IPS-18a (cell line): ENCODE measurements around the gene FGD2.
"Not testable (repeated sequence)": the region's sequence is repeated elsewhere in the genome, so short reads cannot be mapped to it uniquely, and the experiment has no call there.

Experiments
- H3K27ac ChIP-seq: one replicate; pipeline ENCODE4 v1.5.1; 2013; ENCODE audit warnings: low read length
- H3K27me3 ChIP-seq: one replicate; pipeline ENCODE4 v1.6.1; 2013; ENCODE audit warnings: mild to moderate bottlenecking, low read length; ENCODE audit not compliant: control insufficient read depth, insufficient read depth
- H3K36me3 ChIP-seq: one replicate; pipeline ENCODE4 v1.6.1; 2013; ENCODE audit warnings: low read depth, low read length; ENCODE audit not compliant: control insufficient read depth
- H3K4me1 ChIP-seq: one replicate; pipeline ENCODE4 v1.6.1; 2013; ENCODE audit warnings: low read depth, low read length; ENCODE audit not compliant: control insufficient read depth
- H3K4me3 ChIP-seq: one replicate; pipeline ENCODE4 v1.5.1; 2013; ENCODE audit warnings: low read length
- H3K9ac ChIP-seq: one replicate; pipeline ENCODE4 v1.6.1; 2013; ENCODE audit warnings: mild to moderate bottlenecking, low read length, moderate library complexity
- H3K9me3 ChIP-seq: one replicate; pipeline ENCODE4 v1.6.1; 2013; ENCODE audit warnings: low read depth, low read length; ENCODE audit not compliant: control insufficient read depth

Gene FGD2

GRCh38 chr6:36984581-36985416 is 20.7 kb upstream of the FGD2 start:
- H3K4me1 ChIP-seq: peaks cover 15% of the 10 kb centered on the region
- H3K27ac ChIP-seq: peak overlapping the region; percentile 41
- peak overlapping the region; percentile 93 for H3K9ac ChIP-seq
- no peaks in the 10 kb centered on the region for H3K9me3 ChIP-seq
- no peaks in the 10 kb centered on the region for H3K27me3 ChIP-seq
- H3K36me3 ChIP-seq: no peaks in the 10 kb centered on the region
- peak overlapping the region; percentile 92 for H3K4me3 ChIP-seq

- no peaks in the 10 kb centered on the region for H3K27me3 ChIP-seq
- no peak overlapping the region for H3K27ac ChIP-seq
Measured at GRCh38 chr6:36985417-36985807, 20.0 kb upstream of the FGD2 start.

GRCh38 chr6:36985808-36986703 is 19.4 kb upstream of the FGD2 start, which contains the start of gene MTCH1:
TSS of gene MTCH1 (minus strand) at chr6:36986196. CDS start at chr6:36986173, 23 bp downstream.
- Histone ChIP-seq H3K36me3 (no peaks in the 10 kb centered on the region), H3K27me3 (no peaks in the 10 kb centered on the region), H3K9ac (peak within 1 kb of the TSS; percentile 93), H3K4me1 (peaks cover 15% of the 10 kb centered on the region), H3K27ac (peak within 1 kb of the TSS; percentile 84), H3K9me3 (no peaks in the 10 kb centered on the region), H3K4me3 (peak within 1 kb of the TSS; percentile 92)

More at GRCh38 chr6:36985417-36985807, 20.0 kb upstream of the FGD2 start:
- Histone ChIP-seq H3K4me3 (peak overlapping the region; percentile 92), H3K36me3 (no peaks in the 10 kb centered on the region), H3K9me3 (no peaks in the 10 kb centered on the region), H3K9ac (peak overlapping the region; percentile 93), H3K4me1 (peaks cover 15% of the 10 kb centered on the region)

GRCh38 chr6:36986704-36987047 is 18.8 kb upstream of the FGD2 start:
- peak overlapping the region; percentile 92 for H3K4me3 ChIP-seq
- H3K4me1 ChIP-seq: peaks cover 9% of the 10 kb centered on the region
- peak overlapping the region; percentile 84 for H3K27ac ChIP-seq
- H3K9ac ChIP-seq: peak overlapping the region; percentile 93
- no peaks in the 10 kb centered on the region for H3K9me3 ChIP-seq
- no peaks in the 10 kb centered on the region for H3K36me3 ChIP-seq
- no peaks in the 10 kb centered on the region for H3K27me3 ChIP-seq

GRCh38 chr6:36989264-36989663 is 16.2 kb upstream of the FGD2 start:
- no peak overlapping the region for H3K27ac ChIP-seq
- no peak overlapping the region for H3K9ac ChIP-seq
- no peaks in the 10 kb centered on the region for H3K27me3 ChIP-seq
- H3K4me3 ChIP-seq: no peak overlapping the region
- H3K9me3 ChIP-seq: no peaks in the 10 kb centered on the region
- peaks cover 5% of the 10 kb centered on the region for H3K4me1 ChIP-seq
- no peaks in the 10 kb centered on the region for H3K36me3 ChIP-seq

- H3K27ac ChIP-seq, H3K9me3 ChIP-seq, H3K4me1 ChIP-seq, H3K4me3 ChIP-seq, H3K36me3 ChIP-seq, H3K9ac ChIP-seq, H3K27me3 ChIP-seq: not testable (repeated sequence)
Measured at GRCh38 chr6:36990401-36990800, 15.1 kb upstream of the FGD2 start.

GRCh38 chr6:36997811-36998722 is 7.4 kb upstream of the FGD2 start:
- H3K27ac ChIP-seq: no peak overlapping the region
- no peaks in the 10 kb centered on the region for H3K4me1 ChIP-seq
- H3K36me3 ChIP-seq: no peaks in the 10 kb centered on the region
- H3K27me3 ChIP-seq: no peaks in the 10 kb centered on the region
- H3K4me3 ChIP-seq: no peak overlapping the region
- H3K9me3 ChIP-seq: no peaks in the 10 kb centered on the region
- no peak overlapping the region for H3K9ac ChIP-seq

- no peaks in the 10 kb centered on the region for H3K9me3 ChIP-seq
- H3K9ac ChIP-seq: no peak overlapping the region
- H3K27ac ChIP-seq: no peak overlapping the region
- no peaks in the 10 kb centered on the region for H3K27me3 ChIP-seq
- no peaks in the 10 kb centered on the region for H3K36me3 ChIP-seq
- no peaks in the 10 kb centered on the region for H3K4me1 ChIP-seq
- no peak overlapping the region for H3K4me3 ChIP-seq
Measured at GRCh38 chr6:36998723-36999038, 6.8 kb upstream of the FGD2 start.

- no peaks in the 10 kb centered on the region for H3K4me1 ChIP-seq
- H3K27ac ChIP-seq: no peak overlapping the region
- no peaks in the 10 kb centered on the region for H3K36me3 ChIP-seq
- H3K9me3 ChIP-seq: no peaks in the 10 kb centered on the region
- H3K4me3 ChIP-seq: no peak overlapping the region
- H3K9ac ChIP-seq: no peak overlapping the region
- H3K27me3 ChIP-seq: no peaks in the 10 kb centered on the region
Measured at GRCh38 chr6:36999061-36999750, 6.2 kb upstream of the FGD2 start.

- no peaks in the 10 kb centered on the region for H3K27me3 ChIP-seq
- H3K4me1 ChIP-seq: no peaks in the 10 kb centered on the region
- no peak overlapping the region for H3K9ac ChIP-seq
- H3K36me3 ChIP-seq: no peaks in the 10 kb centered on the region
- H3K27ac ChIP-seq: no peak overlapping the region
- no peak overlapping the region for H3K4me3 ChIP-seq
- no peaks in the 10 kb centered on the region for H3K9me3 ChIP-seq
Measured at GRCh38 chr6:36999751-37000125, 5.7 kb upstream of the FGD2 start.
